ENCODE data around the gene PCBP1.

Gene PCBP1

DNA sequence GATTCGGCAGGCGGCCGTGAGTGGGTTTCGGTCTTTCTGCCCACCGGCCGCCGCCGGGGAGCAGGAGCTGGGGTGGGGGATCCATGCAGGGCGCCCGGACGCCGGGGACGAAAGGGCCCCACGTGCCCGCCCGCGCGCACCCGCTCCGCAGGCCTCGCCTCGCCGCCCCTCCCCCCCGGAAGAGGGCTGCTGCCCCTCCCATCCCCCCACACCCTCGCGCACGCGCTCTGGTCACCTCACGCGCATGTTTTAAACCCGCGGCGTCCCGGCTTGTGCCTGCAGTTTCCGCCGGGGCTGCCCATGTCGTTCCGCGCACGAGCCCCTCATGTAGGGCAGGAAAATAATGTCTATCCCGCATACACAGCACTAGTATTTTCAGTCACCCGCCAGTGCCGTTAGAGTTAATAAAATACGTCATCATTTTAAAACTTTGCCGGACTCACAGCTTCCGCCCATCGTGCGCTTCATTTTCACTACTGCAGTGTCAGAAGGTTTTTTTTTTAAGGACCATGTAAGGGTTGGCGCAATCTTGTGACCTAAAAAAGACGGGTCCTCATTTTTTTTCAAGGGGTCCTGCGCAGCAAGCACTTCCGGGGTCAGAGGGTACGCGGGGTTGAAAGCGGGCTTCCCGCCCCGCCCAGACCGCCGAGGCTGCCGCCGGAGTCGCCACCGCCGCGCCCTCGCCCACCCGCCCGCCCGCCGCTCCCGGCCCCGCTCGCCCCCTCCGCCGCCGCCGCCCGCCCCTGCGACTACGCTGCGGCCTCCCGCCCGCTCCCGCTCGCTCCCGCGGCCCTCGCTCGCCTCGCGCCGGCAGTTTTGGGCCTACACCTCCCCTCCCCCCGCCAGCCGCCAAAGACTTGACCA, at the start of gene PCBP1:
PCBP1 (plus strand) TSS at position 640 of the 864 bp plus-strand sequence. CDS start 267 bp downstream, outside the sequence.
- no peak for TF ChIP-seq CTCF (IDR thresholded peaks at IDR 0.05; ENCODE audit: low read depth, low read length, missing control alignments)
- in situ Hi-C loops (cut with HindIII; ENCODE audit: low sequenced_read_pairs), result loop anchor here (5.0 kb wide), 1 partner anchor 170 kb away; the partner anchor contains the start of gene MXD1
- peak; percentile 86 for DNase-seq (ENCODE audit: low read depth)
- H3K4me3 ChIP-seq (ENCODE audit: low read depth, low read length), result peak within 1 kb of the TSS; percentile 82

GRCh38 chr2:70039366-70039765, 47.9 kb upstream of the PCBP1 start:
- no peak overlapping the region for H3K4me3 ChIP-seq (ENCODE audit: low read depth, low read length)
- TF ChIP-seq CTCF (IDR thresholded peaks at IDR 0.05; ENCODE audit: low read depth, low read length, missing control alignments), result no peak
- in situ Hi-C loops (cut with HindIII; ENCODE audit: low sequenced_read_pairs), result no loop called here
- DNase-seq (ENCODE audit: low read depth), result no peak

DNA sequence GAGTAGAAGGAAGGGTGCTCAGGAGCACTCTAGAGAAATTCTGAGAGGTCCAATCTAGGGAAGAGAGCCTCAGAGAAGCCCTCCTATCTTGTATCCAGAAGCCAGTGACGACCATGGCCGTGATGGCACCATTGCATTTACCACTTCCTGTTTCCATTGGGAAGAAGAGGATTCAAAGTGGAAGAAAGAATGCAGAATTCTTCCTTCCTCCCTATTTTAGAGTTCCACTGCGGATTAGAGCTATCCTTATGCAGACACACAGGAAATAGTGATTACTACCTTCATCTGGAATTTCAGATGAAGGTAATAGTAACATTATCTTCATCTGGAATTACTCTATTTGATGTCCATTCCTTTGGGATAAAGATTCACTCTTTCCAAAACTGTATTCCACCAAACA, 45.6 kb upstream of the PCBP1 start:
- no peak for TF ChIP-seq CTCF (IDR thresholded peaks at IDR 0.05; ENCODE audit: low read depth, low read length, missing control alignments)
- in situ Hi-C loops (cut with HindIII; ENCODE audit: low sequenced_read_pairs), result no loop called here
- H3K4me3 ChIP-seq (ENCODE audit: low read depth, low read length), result no peak overlapping the region
- no peak for DNase-seq (ENCODE audit: low read depth)

DNA sequence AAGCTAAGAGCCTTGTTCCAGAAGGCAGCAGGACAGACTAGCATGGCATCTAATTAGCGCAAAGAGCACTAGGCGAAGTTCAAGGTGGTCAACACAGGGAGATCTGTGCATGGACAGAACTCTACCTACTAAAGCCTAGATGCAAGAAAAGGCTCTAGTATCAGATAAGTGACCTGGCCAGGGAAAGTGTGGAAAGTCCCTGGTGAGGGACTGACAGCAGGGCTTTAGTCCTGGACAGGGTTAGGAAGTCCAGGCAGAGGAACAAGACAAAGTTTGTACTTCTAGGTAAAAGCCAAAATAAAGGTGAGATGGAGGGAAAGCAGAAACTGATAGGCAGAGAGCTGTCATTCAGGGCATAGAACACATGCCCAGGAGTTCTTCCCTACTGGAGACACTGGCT, 45.0 kb upstream of the PCBP1 start:
- in situ Hi-C loops (cut with HindIII; ENCODE audit: low sequenced_read_pairs), result no loop called here
- no peak for TF ChIP-seq CTCF (IDR thresholded peaks at IDR 0.05; ENCODE audit: low read depth, low read length, missing control alignments)
- DNase-seq (ENCODE audit: low read depth), result no peak
- H3K4me3 ChIP-seq (ENCODE audit: low read depth, low read length), result no peak overlapping the region

DNA sequence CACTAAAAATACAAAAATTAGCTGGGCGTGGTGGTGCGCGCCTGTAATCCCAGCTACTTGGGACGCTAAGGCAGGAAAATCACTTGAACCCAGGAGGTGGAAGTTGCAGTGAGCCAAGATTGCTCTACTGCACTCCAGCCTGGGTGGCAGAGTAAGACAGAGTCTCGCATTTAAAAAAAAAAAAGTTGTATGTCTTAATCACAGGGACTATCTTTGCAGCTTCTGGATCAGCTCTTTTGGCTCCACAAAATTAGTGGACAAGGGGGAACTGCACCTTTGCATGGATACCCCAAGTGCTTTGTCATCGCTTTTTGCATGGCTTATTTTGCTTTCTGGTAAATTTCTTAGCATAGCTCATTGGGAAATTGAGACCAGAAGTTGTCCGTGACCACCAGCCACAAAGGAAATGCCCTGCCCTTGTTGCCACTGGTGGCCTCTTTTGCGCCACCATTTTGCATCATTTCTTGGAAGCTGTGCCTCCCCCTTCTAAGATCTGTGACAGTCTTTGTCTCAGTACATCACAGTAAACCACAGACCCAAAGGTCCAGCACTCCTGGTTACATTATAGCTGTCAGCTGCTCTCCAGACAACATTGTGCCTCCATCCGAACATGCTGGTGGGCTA, 43.9 kb upstream of the PCBP1 start:
- in situ Hi-C loops (cut with HindIII; ENCODE audit: low sequenced_read_pairs), result no loop called here
- no peak for TF ChIP-seq CTCF (IDR thresholded peaks at IDR 0.05; ENCODE audit: low read depth, low read length, missing control alignments)

GRCh38 chr2:70044290-70045040, 42.8 kb upstream of the PCBP1 start:
- in situ Hi-C loops (cut with HindIII; ENCODE audit: low sequenced_read_pairs), result no loop called here
- TF ChIP-seq CTCF (IDR thresholded peaks at IDR 0.05; ENCODE audit: low read depth, low read length, missing control alignments), result no peak
- no peak for DNase-seq (ENCODE audit: low read depth)
- no peak overlapping the region for H3K4me3 ChIP-seq (ENCODE audit: low read depth, low read length)

More for the DNA sequence above, 43.9 kb upstream of the PCBP1 start:
- no peak for DNase-seq (ENCODE audit: low read depth)
- H3K4me3 ChIP-seq (ENCODE audit: low read depth, low read length), result no peak overlapping the region
